RWPE2 (cell line): Measurements from ENCODE around the gene SYVN1.
"Not testable (repeated sequence)": the region's sequence is repeated elsewhere in the genome, so short reads cannot be mapped to it uniquely, and the experiment has no call there.

Experiments
- ATAC-seq: fragments of 200-7000 bp; cut with Tn5 transposase; 3 replicates; pipeline ENCODE4 v1.9.1; 2021; ENCODE audit warnings: low read depth
- DNase-seq: peaks from one replicate; pipeline ENCODE4 v3.0.0-alpha.2; 2020; ENCODE audit warnings: low spot score
- H3K27ac ChIP-seq: fragments of 450-650 bp; 2 replicates; pipeline ENCODE4 v1.5.1; 2017; ENCODE audit warnings: mild to moderate bottlenecking; ENCODE audit not compliant: poor library complexity, severe bottlenecking
- H3K27me3 ChIP-seq: fragments of 250-450 bp; sonication (Bioruptor Pico); 2 replicates; pipeline ENCODE4 v1.5.1; 2021; ENCODE audit warnings: mild to moderate bottlenecking, moderate library complexity; ENCODE audit not compliant: insufficient read depth, poor library complexity, severe bottlenecking
- H3K36me3 ChIP-seq: fragments of 250-450 bp; sonication (Bioruptor Pico); 2 replicates; pipeline ENCODE4 v1.5.1; 2020; ENCODE audit warnings: low read depth, mild to moderate bottlenecking, moderate library complexity
- H3K4me1 ChIP-seq: fragments of 250-450 bp; sonication (Bioruptor Pico); 2 replicates; pipeline ENCODE4 v1.5.1; 2021; ENCODE audit warnings: mild to moderate bottlenecking, moderate library complexity; ENCODE audit not compliant: insufficient read depth, poor library complexity, severe bottlenecking
- H3K4me3 ChIP-seq: fragments of 250-450 bp; sonication (Bioruptor Pico); 2 replicates; pipeline ENCODE4 v1.5.1; 2021; ENCODE audit warnings: mild to moderate bottlenecking, moderate library complexity; ENCODE audit not compliant: severe bottlenecking
- H3K9me3 ChIP-seq: fragments of 250-450 bp; sonication (Bioruptor Pico); 2 replicates; pipeline ENCODE4 v1.5.1; 2021; ENCODE audit warnings: mild to moderate bottlenecking, moderate library complexity; ENCODE audit not compliant: severe bottlenecking
- TF ChIP-seq, protein P1 (sequence below): fragments of 450-650 bp; IDR thresholded peaks from one replicate; pipeline ENCODE4 v1.5.1; 2017; ENCODE audit warnings: mild to moderate bottlenecking, moderate library complexity; ENCODE audit not compliant: poor library complexity, severe bottlenecking

Gene SYVN1

DNA sequence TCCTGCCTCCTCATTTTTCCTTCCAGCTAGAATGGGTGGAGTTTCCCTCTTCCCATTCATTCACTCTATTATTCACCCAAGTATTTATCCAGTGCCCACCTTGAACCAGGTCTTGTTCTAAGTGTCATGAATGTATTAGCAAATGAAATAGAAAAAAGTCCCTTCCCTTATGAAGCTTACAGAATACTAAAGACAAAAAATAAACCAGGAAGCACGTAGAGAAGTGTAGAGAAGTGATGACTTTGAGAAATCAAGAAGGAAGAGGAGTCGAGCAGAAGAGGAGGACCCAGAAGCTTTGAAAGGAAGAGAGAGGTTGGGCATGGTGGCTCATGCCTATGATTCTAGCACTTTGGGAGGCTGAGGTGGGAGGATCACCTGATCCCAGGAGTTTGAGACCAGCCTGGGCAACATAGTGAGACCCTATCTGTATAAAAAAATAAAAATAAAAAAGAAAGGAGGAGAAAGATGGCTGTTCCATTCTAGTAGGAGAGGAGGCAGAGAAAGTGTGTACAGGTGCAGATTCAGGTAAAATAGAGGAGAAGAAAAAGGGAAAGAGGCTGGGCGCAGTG lies 17.1 kb upstream of the SYVN1 start:
- Histone ChIP-seq H3K4me1 (peaks cover 12% of the 10 kb centered on the region), H3K27me3 (no peaks in the 10 kb centered on the region), H3K36me3 (no peaks in the 10 kb centered on the region), H3K4me3 (no peak overlapping the region), H3K27ac (no peak overlapping the region), H3K9me3 (peaks cover 3% of the 10 kb centered on the region)
- TF ChIP-seq, protein P1, sequence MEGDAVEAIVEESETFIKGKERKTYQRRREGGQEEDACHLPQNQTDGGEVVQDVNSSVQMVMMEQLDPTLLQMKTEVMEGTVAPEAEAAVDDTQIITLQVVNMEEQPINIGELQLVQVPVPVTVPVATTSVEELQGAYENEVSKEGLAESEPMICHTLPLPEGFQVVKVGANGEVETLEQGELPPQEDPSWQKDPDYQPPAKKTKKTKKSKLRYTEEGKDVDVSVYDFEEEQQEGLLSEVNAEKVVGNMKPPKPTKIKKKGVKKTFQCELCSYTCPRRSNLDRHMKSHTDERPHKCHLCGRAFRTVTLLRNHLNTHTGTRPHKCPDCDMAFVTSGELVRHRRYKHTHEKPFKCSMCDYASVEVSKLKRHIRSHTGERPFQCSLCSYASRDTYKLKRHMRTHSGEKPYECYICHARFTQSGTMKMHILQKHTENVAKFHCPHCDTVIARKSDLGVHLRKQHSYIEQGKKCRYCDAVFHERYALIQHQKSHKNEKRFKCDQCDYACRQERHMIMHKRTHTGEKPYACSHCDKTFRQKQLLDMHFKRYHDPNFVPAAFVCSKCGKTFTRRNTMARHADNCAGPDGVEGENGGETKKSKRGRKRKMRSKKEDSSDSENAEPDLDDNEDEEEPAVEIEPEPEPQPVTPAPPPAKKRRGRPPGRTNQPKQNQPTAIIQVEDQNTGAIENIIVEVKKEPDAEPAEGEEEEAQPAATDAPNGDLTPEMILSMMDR: no peak
- no peak for DNase-seq
- no peak for ATAC-seq

DNA sequence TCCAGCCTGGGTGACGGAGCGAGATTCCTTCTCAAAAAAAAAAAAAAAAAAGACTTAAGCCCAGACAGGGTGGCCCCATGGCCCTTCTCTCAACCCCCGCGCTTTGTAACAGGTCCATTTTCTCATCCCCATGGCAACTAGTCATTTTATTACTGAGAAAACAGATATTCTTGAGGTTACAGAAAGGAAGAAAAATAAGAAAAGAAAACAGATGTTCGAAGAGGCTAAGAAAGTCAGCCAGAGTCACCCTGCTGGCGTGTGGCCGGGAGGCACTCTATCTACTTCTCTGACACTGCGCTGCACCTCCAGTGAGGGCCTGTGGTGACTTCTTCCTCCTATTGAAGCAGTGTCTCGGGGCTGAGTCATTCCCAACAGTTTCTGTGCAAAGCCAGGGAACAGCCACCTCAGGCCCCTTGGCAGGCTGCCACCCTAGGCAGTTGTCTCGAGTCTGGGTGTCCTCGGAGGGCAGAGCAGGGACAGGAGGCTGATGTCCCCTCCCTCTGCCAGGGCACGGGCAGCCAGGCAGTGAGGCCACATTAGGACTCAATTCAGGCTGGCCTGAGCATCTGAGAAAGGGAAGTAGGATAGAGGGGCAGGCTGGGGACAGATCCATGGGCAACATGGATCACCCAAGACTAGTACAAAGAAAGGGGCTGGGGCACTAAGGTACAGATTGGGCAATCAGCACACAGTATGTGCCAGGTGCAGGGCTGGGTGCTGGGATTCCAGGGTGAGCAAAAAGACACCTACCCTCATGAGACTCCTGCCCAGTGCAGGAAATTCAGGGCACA lies 16.4 kb upstream of the SYVN1 start:
- Histone ChIP-seq H3K27ac (peak overlapping the region; percentile 4), H3K4me1 (peaks cover 12% of the 10 kb centered on the region)
- DNase-seq: no peak

DNA sequence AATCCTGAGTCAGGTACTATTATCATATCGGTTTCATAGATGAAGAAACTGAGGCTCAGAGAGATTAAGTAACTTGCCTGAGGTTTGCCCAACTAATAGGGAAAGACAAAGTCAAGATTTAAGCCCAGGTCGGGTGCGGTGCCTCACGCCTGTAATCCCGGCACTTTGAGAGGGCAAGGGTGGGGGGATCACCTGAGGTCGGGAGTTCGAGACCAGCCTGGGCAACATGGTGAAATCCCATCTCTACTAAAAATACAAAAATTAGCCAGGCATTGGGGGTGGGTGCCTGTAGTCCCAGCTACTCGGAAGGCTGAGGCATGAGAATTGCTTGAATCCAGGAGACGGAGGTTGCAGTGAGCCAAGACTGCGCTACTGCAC lies 15.8 kb upstream of the SYVN1 start:
- not testable (repeated sequence) for ATAC-seq

More for the DNA sequence above, 16.4 kb upstream of the SYVN1 start:
- Histone ChIP-seq H3K27me3 (no peaks in the 10 kb centered on the region), H3K36me3 (no peaks in the 10 kb centered on the region), H3K4me3 (no peak overlapping the region), H3K9me3 (peaks cover 3% of the 10 kb centered on the region)
- TF ChIP-seq, protein P1: no peak
- peak; percentile 84 for ATAC-seq

DNA sequence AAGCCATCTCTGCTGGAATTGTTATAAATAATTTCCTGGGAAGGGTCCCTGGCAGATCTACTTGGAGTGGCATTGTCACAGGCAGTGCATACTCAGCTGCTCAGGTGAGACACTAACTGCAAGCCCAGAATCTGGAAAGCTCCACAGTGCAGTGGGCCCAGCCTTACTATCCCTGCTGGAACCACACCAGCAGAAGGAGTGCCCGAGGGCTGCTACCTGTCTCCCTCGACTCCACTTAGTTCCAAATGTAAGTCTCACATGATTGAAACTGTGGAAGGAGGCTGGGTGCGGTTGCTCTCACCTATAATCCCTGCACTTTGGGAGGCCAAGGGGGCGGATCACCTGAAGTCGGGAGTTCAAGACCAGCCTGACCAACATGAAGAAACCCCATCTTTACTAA lies 14.3 kb upstream of the SYVN1 start:
- Histone ChIP-seq H3K27me3 (no peaks in the 10 kb centered on the region), H3K4me3 (no peak overlapping the region), H3K27ac (no peak overlapping the region), H3K36me3 (no peaks in the 10 kb centered on the region), H3K4me1 (peaks cover 12% of the 10 kb centered on the region), H3K9me3 (peaks cover 3% of the 10 kb centered on the region)
- TF ChIP-seq, protein P1: no peak
- no peak for DNase-seq
- no peak for ATAC-seq

More for the DNA sequence above, 15.8 kb upstream of the SYVN1 start:
- H3K36me3 ChIP-seq, DNase-seq, H3K27me3 ChIP-seq, H3K4me3 ChIP-seq, H3K9me3 ChIP-seq: not testable (repeated sequence)
- Histone ChIP-seq H3K27ac (peak overlapping the region; percentile 4), H3K4me1 (peaks cover 12% of the 10 kb centered on the region)

DNA sequence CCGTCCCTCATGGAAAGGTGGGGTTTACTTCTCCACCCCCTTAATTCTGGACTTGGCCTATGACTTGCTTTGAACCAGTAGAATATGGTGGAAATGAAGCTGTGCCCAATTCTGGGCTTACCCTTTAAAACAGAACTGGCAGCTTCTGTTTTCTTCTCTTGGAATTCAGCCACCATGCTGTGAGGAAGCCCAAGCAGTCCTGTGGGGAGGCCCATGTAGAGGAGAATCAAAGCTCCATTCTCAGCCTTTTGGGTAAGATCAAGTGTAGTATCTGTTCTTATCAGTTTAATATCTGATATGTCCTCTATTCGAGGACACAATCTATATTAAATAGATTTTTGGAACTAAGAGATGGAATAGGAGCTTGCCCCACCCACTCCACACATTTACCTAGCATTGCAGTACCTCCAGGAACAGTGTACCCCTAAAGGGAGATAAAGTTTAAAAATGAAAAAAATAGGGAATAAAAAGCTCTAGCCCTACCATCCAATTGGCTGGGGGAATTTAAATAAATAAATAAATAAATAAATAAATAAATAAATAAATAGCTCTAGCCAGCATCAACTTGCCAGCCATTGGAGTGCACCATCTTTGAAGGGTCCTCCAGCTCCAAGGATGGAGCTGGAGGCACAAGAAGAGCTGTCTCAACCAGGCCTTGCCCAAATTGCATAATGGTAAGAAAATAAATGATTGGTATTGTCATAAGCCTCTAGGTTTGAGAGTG lies 13.2 kb upstream of the SYVN1 start:
- no peak for DNase-seq
- no peak overlapping the region for H3K4me3 ChIP-seq
- peaks cover 12% of the 10 kb centered on the region for H3K4me1 ChIP-seq
- peaks cover 3% of the 10 kb centered on the region for H3K9me3 ChIP-seq
- no peaks in the 10 kb centered on the region for H3K36me3 ChIP-seq
- no peaks in the 10 kb centered on the region for H3K27me3 ChIP-seq
- no peak for ATAC-seq
- no peak overlapping the region for H3K27ac ChIP-seq
- TF ChIP-seq, protein P1: no peak
